Esophagus squamous epithelium (tissue), 4 donors: ENCODE data around the gene ADAMTS13.

Source experiments
- POLR2A ChIP-seq, 4 donors: fragments of 450-650 bp; IDR thresholded peaks; one replicate each; pipeline ENCODE4 v1.6.1; 2017; ENCODE audit warnings: antibody characterized with exemption in 4 of 4, mild to moderate bottlenecking in 4 of 4, moderate library complexity in 3 of 4
- TF ChIP-seq, protein P1 (sequence below), 6 experiments: fragments of 450-650 bp in 4 of 6; fragments of 200-600 bp in 2 of 6; sonication (generic) in 2 of 6; IDR thresholded peaks; one replicate each; pipeline ENCODE4 v1.5.1; 2016 to 2019; ENCODE audit warnings: antibody characterized with exemption in 6 of 6, mild to moderate bottlenecking in 4 of 6, moderate library complexity in 4 of 6

- TF ChIP-seq, protein P1, sequence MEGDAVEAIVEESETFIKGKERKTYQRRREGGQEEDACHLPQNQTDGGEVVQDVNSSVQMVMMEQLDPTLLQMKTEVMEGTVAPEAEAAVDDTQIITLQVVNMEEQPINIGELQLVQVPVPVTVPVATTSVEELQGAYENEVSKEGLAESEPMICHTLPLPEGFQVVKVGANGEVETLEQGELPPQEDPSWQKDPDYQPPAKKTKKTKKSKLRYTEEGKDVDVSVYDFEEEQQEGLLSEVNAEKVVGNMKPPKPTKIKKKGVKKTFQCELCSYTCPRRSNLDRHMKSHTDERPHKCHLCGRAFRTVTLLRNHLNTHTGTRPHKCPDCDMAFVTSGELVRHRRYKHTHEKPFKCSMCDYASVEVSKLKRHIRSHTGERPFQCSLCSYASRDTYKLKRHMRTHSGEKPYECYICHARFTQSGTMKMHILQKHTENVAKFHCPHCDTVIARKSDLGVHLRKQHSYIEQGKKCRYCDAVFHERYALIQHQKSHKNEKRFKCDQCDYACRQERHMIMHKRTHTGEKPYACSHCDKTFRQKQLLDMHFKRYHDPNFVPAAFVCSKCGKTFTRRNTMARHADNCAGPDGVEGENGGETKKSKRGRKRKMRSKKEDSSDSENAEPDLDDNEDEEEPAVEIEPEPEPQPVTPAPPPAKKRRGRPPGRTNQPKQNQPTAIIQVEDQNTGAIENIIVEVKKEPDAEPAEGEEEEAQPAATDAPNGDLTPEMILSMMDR (IDR thresholded peaks at IDR 0.05): no peak
- no peak for TF ChIP-seq POLR2A (IDR thresholded peaks at IDR 0.05)
Measured at GRCh38 chr9:133474853-133475252, 52.7 kb downstream of the ADAMTS13 start.
